ENCODE results near the gene IFFO2.

DNA sequence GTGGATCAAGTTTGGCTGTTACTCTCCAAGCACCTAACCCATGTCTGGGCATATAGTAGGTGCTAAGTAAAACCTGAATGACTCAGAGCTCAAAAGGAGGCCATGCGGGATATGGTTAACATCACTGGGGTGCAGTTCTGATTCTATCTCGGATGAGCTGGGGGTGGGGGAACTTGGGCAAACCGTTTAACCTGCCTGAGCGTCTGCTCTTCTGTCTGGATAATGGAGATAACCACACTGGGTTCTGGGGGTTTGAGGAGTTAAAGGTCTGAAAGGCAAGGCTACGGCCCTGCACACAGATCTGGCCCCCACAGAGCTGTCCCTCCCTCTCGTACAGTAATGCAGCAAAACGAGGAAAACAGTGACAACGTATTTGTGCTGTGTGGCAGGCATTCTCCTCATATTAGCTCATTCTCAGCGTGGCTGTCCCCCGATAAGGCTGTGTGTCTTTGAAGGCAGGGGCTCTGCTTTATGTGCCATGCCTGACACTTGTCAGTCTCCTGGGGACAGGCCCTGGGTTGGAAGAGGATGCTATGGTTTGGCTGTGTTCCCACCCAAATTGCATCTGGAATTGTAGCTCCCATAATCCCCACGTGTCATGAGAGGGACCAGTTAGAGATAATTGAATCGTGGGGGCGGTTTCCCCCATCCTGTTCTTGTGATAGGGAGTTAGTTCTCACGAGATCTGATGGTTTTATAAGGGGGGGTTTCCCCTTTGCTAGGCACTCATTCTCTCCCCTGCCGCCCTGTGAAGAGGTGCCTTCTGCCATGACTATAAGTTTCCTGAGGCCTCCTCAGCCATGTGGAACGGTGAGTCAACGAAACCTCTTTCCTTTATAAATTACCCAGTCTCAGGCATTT is 47.3 kb downstream of the IFFO2 start:
- TF ChIP-seq, protein P1, sequence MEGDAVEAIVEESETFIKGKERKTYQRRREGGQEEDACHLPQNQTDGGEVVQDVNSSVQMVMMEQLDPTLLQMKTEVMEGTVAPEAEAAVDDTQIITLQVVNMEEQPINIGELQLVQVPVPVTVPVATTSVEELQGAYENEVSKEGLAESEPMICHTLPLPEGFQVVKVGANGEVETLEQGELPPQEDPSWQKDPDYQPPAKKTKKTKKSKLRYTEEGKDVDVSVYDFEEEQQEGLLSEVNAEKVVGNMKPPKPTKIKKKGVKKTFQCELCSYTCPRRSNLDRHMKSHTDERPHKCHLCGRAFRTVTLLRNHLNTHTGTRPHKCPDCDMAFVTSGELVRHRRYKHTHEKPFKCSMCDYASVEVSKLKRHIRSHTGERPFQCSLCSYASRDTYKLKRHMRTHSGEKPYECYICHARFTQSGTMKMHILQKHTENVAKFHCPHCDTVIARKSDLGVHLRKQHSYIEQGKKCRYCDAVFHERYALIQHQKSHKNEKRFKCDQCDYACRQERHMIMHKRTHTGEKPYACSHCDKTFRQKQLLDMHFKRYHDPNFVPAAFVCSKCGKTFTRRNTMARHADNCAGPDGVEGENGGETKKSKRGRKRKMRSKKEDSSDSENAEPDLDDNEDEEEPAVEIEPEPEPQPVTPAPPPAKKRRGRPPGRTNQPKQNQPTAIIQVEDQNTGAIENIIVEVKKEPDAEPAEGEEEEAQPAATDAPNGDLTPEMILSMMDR (IDR thresholded peaks at IDR 0.05; ENCODE audit: low read depth, low read length, poor library complexity, severe bottlenecking) = no peak
- no peak for TF ChIP-seq EZH2phosphoT487 (IDR thresholded peaks at IDR 0.05; ENCODE audit: borderline replicate concordance, low read length)

Data from DOHH2 (cell line).